Measurements from ENCODE around the gene GPR137. TPM values are rescaled to one million over a fixed set of nuclear protein-coding genes. Genes with fewer than 3 reads are reported as not detected.

GPR137 gene
- total RNA-seq, 1 experiment from 2014 or later: 51.8 TPM

- TF ChIP-seq SMAD3 (CRISPR knock-in tag; IDR thresholded peaks at IDR 0.05; ENCODE audit: borderline replicate concordance) (no peak), AFF4 (CRISPR knock-in tag; IDR thresholded peaks at IDR 0.05; ENCODE audit: borderline replicate concordance) (no peak), ZNF396 (CRISPR knock-in tag; IDR thresholded peaks at IDR 0.05; ENCODE audit: borderline replicate concordance) (no peak), NR1H2 (CRISPR knock-in tag; IDR thresholded peaks at IDR 0.05) (no peak), SP1 (CRISPR knock-in tag; conservative IDR thresholded peaks at IDR 0.05) (no peak), ATF3 (CRISPR knock-in tag; conservative IDR thresholded peaks at IDR 0.05) (no peak), ZNF532 (CRISPR knock-in tag; IDR thresholded peaks at IDR 0.05; ENCODE audit: borderline replicate concordance) (no peak)
These were observed 30.2 kb upstream of the GPR137 start (continued) for GRCh38 chr11:64255135-64256128.

GRCh38 chr11:64256300-64256699 lies 29.3 kb upstream of the GPR137 start:
- Mint-ChIP-seq H3K36me3 (peaks cover 21% of the 10 kb centered on the region), H3K9me3 (no peaks in the 10 kb centered on the region), H3K4me1 (peaks cover 13% of the 10 kb centered on the region), H3K4me3 (no peak overlapping the region), H3K27me3 (ENCODE audit: low read depth) (no peaks in the 10 kb centered on the region), H3K27ac (no peak overlapping the region)
- no peak for DNase-seq (ENCODE audit: low spot score)
- POLR2A ChIA-PET: interaction anchor here (1.7 kb wide), 1 partner anchor 13 kb away, joined by 5 read pairs; no protein-coding TSS in a partner anchor
- CTCF ChIA-PET: no interaction called here
- ATAC-seq: no peak
- no peak for TF ChIP-seq MYBL2 (CRISPR knock-in tag; IDR thresholded peaks at IDR 0.05)
- TF ChIP-seq TEAD1 (CRISPR knock-in tag; IDR thresholded peaks at IDR 0.05): no peak
- no peak for TF ChIP-seq ZBTB43 (CRISPR knock-in tag; IDR thresholded peaks at IDR 0.05)
- no peak for TF ChIP-seq KAT7 (CRISPR knock-in tag; IDR thresholded peaks at IDR 0.05; ENCODE audit: borderline replicate concordance)
- TF ChIP-seq ZNF219 (CRISPR knock-in tag; IDR thresholded peaks at IDR 0.05; ENCODE audit: borderline replicate concordance): no peak
- no peak for TF ChIP-seq CDX4 (CRISPR knock-in tag; IDR thresholded peaks at IDR 0.05; ENCODE audit: borderline replicate concordance)
- TF ChIP-seq ZMAT4 (CRISPR knock-in tag; IDR thresholded peaks at IDR 0.05): no peak
- TF ChIP-seq JAZF1 (CRISPR knock-in tag; IDR thresholded peaks at IDR 0.05): no peak
- TF ChIP-seq MLX (CRISPR knock-in tag; IDR thresholded peaks at IDR 0.05): no peak
- TF ChIP-seq USF1 (CRISPR knock-in tag; IDR thresholded peaks at IDR 0.05): no peak
- TF ChIP-seq NFYB (CRISPR knock-in tag; conservative IDR thresholded peaks at IDR 0.05; ENCODE audit: low read depth): no peak
- TF ChIP-seq E2F5 (CRISPR knock-in tag; IDR thresholded peaks at IDR 0.05): no peak
- TF ChIP-seq PRRX2 (CRISPR knock-in tag; IDR thresholded peaks at IDR 0.05): no peak
- TF ChIP-seq FOXP1 (CRISPR knock-in tag; IDR thresholded peaks at IDR 0.05; ENCODE audit: borderline replicate concordance): no peak
